Brain microvascular endothelial cell (primary cell): ENCODE results near the gene NTN1.

ENCODE experiments used
- DNase-seq: peaks from one replicate; pipeline ENCODE4 v3.0.0-alpha.2; 2020
- H3K27ac ChIP-seq: fragments of 250-450 bp; sonication (Bioruptor Pico); 2 replicates; pipeline ENCODE4 v1.5.1; 2020; ENCODE audit warnings: mild to moderate bottlenecking, moderate library complexity
- H3K27me3 ChIP-seq: fragments of 250-450 bp; sonication (Bioruptor Pico); replicated peaks from 2 replicates; pipeline ENCODE4 v1.5.1; 2020; ENCODE audit warnings: mild to moderate bottlenecking
- H3K36me3 ChIP-seq: fragments of 250-450 bp; sonication (Bioruptor Pico); replicated peaks from 2 replicates; pipeline ENCODE4 v1.5.1; 2020; ENCODE audit warnings: mild to moderate bottlenecking
- H3K4me3 ChIP-seq: 2 replicates; pipeline ENCODE4 v1.5.1; 2011; ENCODE audit warnings: low read depth, mild to moderate bottlenecking, control low read depth, low read length, moderate library complexity
- CTCF ChIP-seq: IDR thresholded peaks from 2 replicates; pipeline ENCODE4 v1.5.1; 2011; ENCODE audit warnings: low read depth, mild to moderate bottlenecking, moderate library complexity, low read length, control low read depth, inconsistent platforms; ENCODE audit errors: missing control alignments
- in situ Hi-C: cut with HindIII; loops from 2 replicates; pipeline ENCODE4 v1.10.0; 2017; ENCODE audit warnings: low sequenced_read_pairs, low pct_ligation_motif_present

Gene NTN1

GRCh38 chr17:9187828-9188227 is 166.5 kb downstream of the NTN1 start:
- Histone ChIP-seq H3K27me3 (no peaks in the 10 kb centered on the region), H3K36me3 (no peaks in the 10 kb centered on the region), H3K4me3 (no peak overlapping the region), H3K27ac (no peak overlapping the region)
- in situ Hi-C loops = no loop called here
- no peak for TF ChIP-seq CTCF
- DNase-seq = no peak

GRCh38 chr17:9188367-9188766 is 167.1 kb downstream of the NTN1 start:
- no peak overlapping the region for H3K4me3 ChIP-seq
- DNase-seq = no peak
- no peak for TF ChIP-seq CTCF
- H3K27ac ChIP-seq = no peak overlapping the region
- H3K36me3 ChIP-seq = no peaks in the 10 kb centered on the region
- H3K27me3 ChIP-seq = no peaks in the 10 kb centered on the region
- in situ Hi-C loops = no loop called here

- H3K27ac ChIP-seq = no peak overlapping the region
- in situ Hi-C loops = no loop called here
- no peaks in the 10 kb centered on the region for H3K27me3 ChIP-seq
- no peaks in the 10 kb centered on the region for H3K36me3 ChIP-seq
- H3K4me3 ChIP-seq = no peak overlapping the region
- no peak for DNase-seq
- TF ChIP-seq CTCF = no peak
Observed at GRCh38 chr17:9189870-9190269, 168.6 kb downstream of the NTN1 start.

- in situ Hi-C loops = no loop called here
- no peaks in the 10 kb centered on the region for H3K27me3 ChIP-seq
- TF ChIP-seq CTCF = no peak
- no peaks in the 10 kb centered on the region for H3K36me3 ChIP-seq
- DNase-seq = no peak
- H3K27ac ChIP-seq = no peak overlapping the region
- H3K4me3 ChIP-seq = no peak overlapping the region
Observed at GRCh38 chr17:9192010-9192409, 170.7 kb downstream of the NTN1 start.

- Histone ChIP-seq H3K4me3 (no peak overlapping the region), H3K27ac (no peak overlapping the region), H3K27me3 (no peaks in the 10 kb centered on the region), H3K36me3 (no peaks in the 10 kb centered on the region)
- in situ Hi-C loops = no loop called here
- no peak for TF ChIP-seq CTCF
- no peak for DNase-seq
Observed at GRCh38 chr17:9195411-9195810, 174.1 kb downstream of the NTN1 start.

- no peak for DNase-seq
- no peak overlapping the region for H3K27ac ChIP-seq
- no peak overlapping the region for H3K4me3 ChIP-seq
- in situ Hi-C loops = no loop called here
- H3K36me3 ChIP-seq = no peaks in the 10 kb centered on the region
- TF ChIP-seq CTCF = no peak
- H3K27me3 ChIP-seq = no peaks in the 10 kb centered on the region
Observed at GRCh38 chr17:9195961-9196670, 174.8 kb downstream of the NTN1 start.
